Gastroesophageal sphincter (tissue), 4 donors: ENCODE results near the gene NFIA. TPM values are rescaled to one million over a fixed set of nuclear protein-coding genes. Genes with fewer than 3 reads are reported as not detected.

ENCODE experiments used
- ATAC-seq: fragments of 150-250 bp; one replicate; pipeline ENCODE4 v1.9.1; 2016; ENCODE audit warnings: mild to moderate bottlenecking, moderate library complexity
- H3K27ac ChIP-seq, 4 donors: fragments of 200-600 bp; sonication (generic) in 3 of 4; 1 replicate in 3 of 4; 2 replicates in 1 of 4; pipeline ENCODE4 v1.5.1; 2016 to 2019
- H3K27me3 ChIP-seq: fragments of 200-600 bp; sonication (generic); one replicate; pipeline ENCODE4 v1.5.1; 2019
- H3K36me3 ChIP-seq, 2 donors: fragments of 200-600 bp; sonication (generic); one replicate each; pipeline ENCODE4 v1.5.1; 2019; ENCODE audit warnings: control low read depth in 1 of 2
- H3K4me1 ChIP-seq, 3 donors: fragments of 200-600 bp; sonication (generic); 1 replicate in 2 of 3; 2 replicates in 1 of 3; pipeline ENCODE4 v1.5.1; 2016 to 2019; ENCODE audit warnings: control low read depth in 2 of 3
- H3K4me3 ChIP-seq, 2 donors: fragments of 200-600 bp; sonication (generic); one replicate each; pipeline ENCODE4 v1.5.1; 2019; ENCODE audit warnings: mild to moderate bottlenecking in 1 of 2, moderate library complexity in 1 of 2
- H3K9me3 ChIP-seq, 3 donors: fragments of 200-600 bp; sonication (generic); one replicate each; pipeline ENCODE4 v1.5.1; 2017 to 2019; ENCODE audit warnings: control low read depth in 2 of 3
- CTCF ChIP-seq, 4 experiments: fragments of 200-600 bp in 2 of 4; fragments of 450-650 bp in 2 of 4; sonication (generic) in 1 of 4; IDR thresholded peaks; one replicate each; pipeline ENCODE4 v1.5.1; 2017 to 2019; ENCODE audit warnings: antibody characterized with exemption in 4 of 4, mild to moderate bottlenecking in 2 of 4, moderate library complexity in 2 of 4
- EP300 ChIP-seq: sonication (generic); formaldehyde crosslinking; IDR thresholded peaks from one replicate; pipeline ENCODE4 v1.6.1; 2017; ENCODE audit warnings: antibody characterized with exemption, mild to moderate bottlenecking
- POLR2A ChIP-seq, 2 donors: fragments of 450-650 bp; IDR thresholded peaks; one replicate each; pipeline ENCODE4 v1.6.1; 2017; ENCODE audit warnings: antibody characterized with exemption in 2 of 2, mild to moderate bottlenecking in 2 of 2, moderate library complexity in 1 of 2
- POLR2AphosphoS5 ChIP-seq: sonication (generic); formaldehyde crosslinking; IDR thresholded peaks from one replicate; pipeline ENCODE4 v1.6.1; 2017; ENCODE audit warnings: antibody characterized with exemption
- whole genome bisulfite sequencing, 2 donors: methylation state at CpG; one replicate each; pipeline ENCODE4 v1.1.5; 2018; ENCODE audit warnings: low coverage in 1 of 2; 5-methylcytosine and 5-hydroxymethylcytosine counted together
- total RNA-seq, 4 donors: library from RNA; depleted of rRNA; stranded (reverse); fragments of >200 nt; gene quantifications; one replicate each; pipeline ENCODE4 v1.1.0, GENCODE V29; 2016

Gene NFIA
- total RNA-seq, 4 donors from 2014 or later, result 123 to 205 (median 149) TPM

DNA sequence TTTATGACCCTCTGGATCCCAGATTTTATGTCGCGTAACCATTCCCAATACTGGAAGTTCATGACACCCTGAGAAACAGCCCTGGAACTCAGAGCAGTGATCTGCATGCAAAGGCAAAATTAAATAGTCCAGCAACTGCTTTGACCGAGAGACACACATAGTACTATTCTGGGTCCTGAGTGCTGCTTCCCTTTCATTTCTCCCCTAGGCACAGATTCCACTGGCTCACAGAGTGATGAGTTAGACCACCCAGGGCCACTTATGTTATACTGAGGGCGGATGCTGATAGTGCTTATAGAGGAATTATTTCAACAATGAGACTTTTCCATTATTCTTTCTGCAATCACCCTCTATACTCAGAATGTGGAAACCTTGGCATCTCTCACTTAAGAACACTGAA lies 69.2 kb downstream of the NFIA start:
- Histone ChIP-seq H3K4me1 (peaks cover 6 to 85% (median 9%) of the 10 kb centered on the region in 3 donors), H3K4me3 (no peak overlapping the region), H3K36me3 (no peaks in the 10 kb centered on the region), H3K27me3 (no peaks in the 10 kb centered on the region), H3K27ac (peak overlapping the region in 3 of 4 donors; percentile 8 to 45 (median 27)), H3K9me3 (no peaks in the 10 kb centered on the region)
- TF ChIP-seq CTCF (IDR thresholded peaks at IDR 0.05), result no peak
- TF ChIP-seq POLR2AphosphoS5, result no peak
- no peak for TF ChIP-seq POLR2A (IDR thresholded peaks at IDR 0.05)
- no peak for TF ChIP-seq EP300
- 70 to 76% methylated on average over 3 to 4 of the region's 4 CpGs for WGBS, 2 donors
- ATAC-seq, result no peak

DNA sequence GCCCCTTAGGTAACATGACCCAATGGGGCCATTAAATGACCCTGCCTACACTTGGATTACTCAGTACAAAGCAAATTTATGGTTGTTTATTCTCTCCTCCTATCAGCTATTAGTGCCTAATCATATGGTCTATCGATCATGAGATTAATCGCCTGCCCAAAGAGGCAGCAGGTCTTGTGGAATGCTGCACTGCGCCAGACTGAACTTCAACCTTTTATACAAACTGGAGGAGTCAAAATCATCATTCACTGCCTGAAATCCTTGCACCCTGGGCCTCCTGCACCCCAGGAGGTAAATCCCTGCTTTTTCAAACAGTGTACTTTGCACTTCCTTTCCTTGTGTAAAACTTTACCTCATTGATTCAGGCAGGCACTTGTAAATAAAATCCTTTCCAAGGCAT lies 69.7 kb downstream of the NFIA start:
- Histone ChIP-seq H3K27me3 (no peaks in the 10 kb centered on the region), H3K27ac (peak overlapping the region in 3 of 4 donors; percentile 8 to 45 (median 27)), H3K4me3 (no peak overlapping the region), H3K36me3 (no peaks in the 10 kb centered on the region), H3K9me3 (no peaks in the 10 kb centered on the region), H3K4me1 (peaks cover 9 to 89% (median 11%) of the 10 kb centered on the region in 3 donors)
- WGBS, 2 donors, result 33 to 55% methylated on average over 3 of the region's 3 CpGs
- no peak for ATAC-seq
- no peak for TF ChIP-seq POLR2AphosphoS5
- TF ChIP-seq POLR2A (IDR thresholded peaks at IDR 0.05), result no peak
- no peak for TF ChIP-seq CTCF (IDR thresholded peaks at IDR 0.05)
- TF ChIP-seq EP300, result no peak

- H3K36me3 ChIP-seq, result no peaks in the 10 kb centered on the region
- no peak overlapping the region for H3K4me3 ChIP-seq
- TF ChIP-seq POLR2AphosphoS5 (no peak), CTCF (IDR thresholded peaks at IDR 0.05) (peak in 1 of 4 experiments; percentile 19), EP300 (no peak), POLR2A (IDR thresholded peaks at IDR 0.05) (no peak)
- H3K4me1 ChIP-seq, result peaks cover 10 to 89% (median 12%) of the 10 kb centered on the region in 3 donors
- ATAC-seq, result no peak
- no peaks in the 10 kb centered on the region for H3K9me3 ChIP-seq
- no peaks in the 10 kb centered on the region for H3K27me3 ChIP-seq
- peak overlapping the region; percentile 8 to 45 (median 26) for H3K27ac ChIP-seq
Measured at GRCh38 chr1:61152469-61153105, 70.2 kb downstream of the NFIA start.

DNA sequence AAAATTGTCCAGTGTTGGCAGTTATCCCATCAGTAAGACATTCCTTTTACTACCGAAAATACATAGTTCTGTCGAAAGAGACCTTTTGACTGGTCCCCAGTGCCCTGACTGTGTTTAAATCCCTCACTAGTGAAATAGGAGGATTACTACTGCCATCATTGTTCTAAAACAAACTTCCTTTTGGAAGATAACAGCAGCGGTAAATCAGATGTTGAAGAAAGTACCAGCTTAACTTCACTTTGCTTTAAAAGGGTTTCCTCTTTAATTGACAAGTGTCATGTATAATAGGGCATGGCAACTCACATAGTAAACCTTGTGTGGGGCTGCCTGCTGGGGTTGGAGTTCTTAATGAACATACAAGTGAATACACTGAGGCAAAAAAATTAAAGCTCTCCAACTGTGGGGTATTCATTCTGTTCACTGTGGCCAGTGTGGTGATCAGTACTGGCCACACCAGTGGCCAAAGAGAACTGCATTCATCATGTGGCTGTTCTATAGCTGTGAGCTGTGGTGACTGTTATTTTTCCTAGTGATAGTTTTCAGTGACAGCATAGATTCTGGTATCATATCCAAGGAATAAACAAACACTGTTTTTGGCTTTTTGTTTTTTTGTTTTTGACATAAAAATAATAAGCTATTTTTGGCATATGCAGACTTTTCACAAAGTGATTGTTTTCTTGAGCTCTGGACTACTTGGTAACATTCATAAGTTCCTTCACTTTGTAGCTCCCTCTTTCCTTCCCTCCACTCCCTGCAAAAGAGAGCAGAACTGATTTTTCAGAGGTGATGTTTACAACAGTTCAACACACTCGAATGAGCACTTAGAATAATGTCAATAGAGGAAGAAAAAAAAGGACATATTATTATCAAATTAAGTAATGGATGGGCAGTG lies 74.5 kb downstream of the NFIA start:
- H3K4me1 ChIP-seq, result peaks cover 18 to 91% (median 19%) of the 10 kb centered on the region in 3 donors

More for the DNA sequence above, 74.5 kb downstream of the NFIA start:
- 21 to 22% methylated on average over 4 of the region's 4 CpGs for WGBS, 2 donors
- Histone ChIP-seq H3K9me3 (no peaks in the 10 kb centered on the region), H3K36me3 (no peaks in the 10 kb centered on the region), H3K27ac (peak overlapping the region; percentile 12 to 73 (median 61)), H3K4me3 (no peak overlapping the region), H3K27me3 (no peaks in the 10 kb centered on the region)
- TF ChIP-seq POLR2AphosphoS5 (no peak), CTCF (IDR thresholded peaks at IDR 0.05) (no peak), EP300 (no peak), POLR2A (IDR thresholded peaks at IDR 0.05) (no peak)
- no peak for ATAC-seq
